SIG-M5 treated with dmso at 0.1 percent for 504 hours (cell line): ENCODE data around the gene TP53TG5.
A peak's percentile ranks its signal among the peaks of the same experiment; 100 is the strongest.
"Not testable (repeated sequence)": the region's sequence is repeated elsewhere in the genome, so short reads cannot be mapped to it uniquely, and the experiment has no call there.

ENCODE experiments used
- DNase-seq: peaks from one replicate; lab custom pipeline; 2025; ENCODE audit not compliant: unreplicated experiment; lab: John Stamatoyannopoulos, UW

The TP53TG5 gene

DNA sequence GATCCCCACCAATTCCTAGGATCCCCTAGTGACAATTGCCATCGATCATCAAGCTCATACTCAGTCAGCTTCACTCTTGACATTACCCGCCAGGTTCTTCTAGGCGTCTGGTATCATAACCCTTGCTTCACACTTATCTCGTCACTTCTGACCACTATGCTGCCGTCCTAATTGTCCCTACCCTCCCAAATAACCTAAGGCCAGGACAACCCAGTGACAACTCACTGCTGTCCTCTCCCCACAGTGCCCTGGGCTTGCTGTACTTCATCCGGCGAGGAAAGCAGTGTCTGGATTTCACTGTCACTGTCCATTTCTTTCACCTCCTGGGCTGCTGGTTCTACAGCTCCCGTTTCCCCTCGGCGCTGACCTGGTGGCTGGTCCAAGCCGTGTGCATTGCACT is 11.5 kb downstream of the TP53TG5 start:
- no peak for DNase-seq

DNA sequence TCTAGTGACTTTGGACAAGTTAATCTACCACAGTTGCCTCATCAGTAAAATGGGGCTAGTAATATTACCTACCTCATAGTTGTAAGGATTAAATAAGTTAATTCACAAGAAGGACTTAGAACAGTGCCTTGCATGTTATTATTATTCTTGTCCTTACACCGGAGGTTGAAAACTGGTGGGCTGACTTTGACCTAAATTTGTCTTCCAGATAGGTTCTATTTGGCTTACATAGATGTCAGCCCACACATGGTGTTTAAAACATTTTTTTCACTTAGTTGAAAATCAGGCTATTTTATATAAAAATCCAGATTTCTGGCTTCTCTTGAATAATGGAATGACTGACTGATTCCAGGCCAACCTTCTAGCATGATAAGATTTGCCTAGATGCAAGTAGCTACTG is 11.9 kb downstream of the TP53TG5 start:
- DNase-seq = no peak

DNA sequence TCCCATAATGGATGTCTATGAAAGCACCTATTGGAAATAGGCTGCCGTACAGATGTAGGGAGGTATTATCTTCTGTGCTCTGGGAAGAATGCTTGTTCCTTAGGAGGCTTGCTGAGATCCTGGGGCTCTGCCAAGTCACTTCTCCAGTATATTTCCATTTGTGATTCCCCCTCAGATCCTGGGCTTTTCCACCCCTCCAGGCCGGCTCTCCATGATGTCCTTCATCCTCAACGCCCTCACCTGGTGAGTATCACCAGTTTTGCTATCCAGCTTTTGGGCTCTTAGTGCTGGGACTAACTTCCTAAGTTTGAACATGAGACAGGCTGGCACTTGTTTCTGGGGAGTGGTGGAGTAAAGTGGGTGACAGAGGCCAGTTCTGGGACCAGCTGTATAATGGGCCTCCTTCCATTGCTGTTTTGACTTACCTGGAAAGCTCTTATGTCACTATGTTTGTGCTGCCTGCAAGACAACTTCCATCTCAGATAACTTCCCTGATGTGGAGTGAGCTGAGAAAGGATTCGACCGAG is 12.6 kb downstream of the TP53TG5 start:
- no peak for DNase-seq

DNA sequence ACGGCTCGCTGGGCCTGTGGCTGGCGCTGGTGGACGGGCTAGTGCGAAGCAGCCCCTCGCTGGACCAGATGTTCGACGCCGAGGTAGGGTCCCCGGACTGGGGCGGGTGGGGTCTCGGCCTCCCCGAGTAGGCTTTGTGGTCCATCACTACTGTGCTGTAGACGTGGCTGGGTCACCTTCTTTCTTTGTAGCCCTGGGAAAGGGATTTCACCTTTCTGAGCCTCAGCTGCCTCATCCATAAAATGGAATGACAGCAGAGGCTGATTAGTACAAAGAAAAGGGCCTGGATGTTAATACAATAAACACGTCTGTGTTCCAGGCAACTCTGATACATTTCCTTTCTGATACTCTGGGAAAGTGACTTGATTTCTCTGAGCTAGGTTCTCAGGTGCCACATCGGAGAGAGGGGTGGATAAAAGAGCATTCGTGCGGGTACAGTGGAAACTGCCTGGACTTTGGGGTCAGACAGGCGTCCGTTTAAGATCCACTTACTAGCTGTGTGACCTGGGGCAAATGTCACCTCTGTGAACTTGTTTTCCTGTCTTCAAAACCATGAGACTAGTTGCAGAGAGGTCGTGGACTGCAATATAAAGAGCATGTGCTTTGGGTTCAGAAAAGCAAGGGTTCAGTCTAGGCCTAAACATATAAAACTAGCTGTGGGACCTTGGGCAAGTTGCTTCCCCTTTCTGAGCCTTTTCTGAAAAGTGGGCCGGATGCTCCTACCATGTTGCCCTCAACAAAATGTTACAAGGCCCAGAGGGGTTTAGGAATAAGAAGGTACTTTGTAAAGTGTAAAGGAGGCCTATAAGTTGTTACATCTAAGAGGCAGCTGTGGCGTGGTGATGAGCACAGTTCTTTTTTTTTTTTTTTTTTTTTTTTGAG is 14.3 kb downstream of the TP53TG5 start:
- DNase-seq = peak; percentile 62

DNA sequence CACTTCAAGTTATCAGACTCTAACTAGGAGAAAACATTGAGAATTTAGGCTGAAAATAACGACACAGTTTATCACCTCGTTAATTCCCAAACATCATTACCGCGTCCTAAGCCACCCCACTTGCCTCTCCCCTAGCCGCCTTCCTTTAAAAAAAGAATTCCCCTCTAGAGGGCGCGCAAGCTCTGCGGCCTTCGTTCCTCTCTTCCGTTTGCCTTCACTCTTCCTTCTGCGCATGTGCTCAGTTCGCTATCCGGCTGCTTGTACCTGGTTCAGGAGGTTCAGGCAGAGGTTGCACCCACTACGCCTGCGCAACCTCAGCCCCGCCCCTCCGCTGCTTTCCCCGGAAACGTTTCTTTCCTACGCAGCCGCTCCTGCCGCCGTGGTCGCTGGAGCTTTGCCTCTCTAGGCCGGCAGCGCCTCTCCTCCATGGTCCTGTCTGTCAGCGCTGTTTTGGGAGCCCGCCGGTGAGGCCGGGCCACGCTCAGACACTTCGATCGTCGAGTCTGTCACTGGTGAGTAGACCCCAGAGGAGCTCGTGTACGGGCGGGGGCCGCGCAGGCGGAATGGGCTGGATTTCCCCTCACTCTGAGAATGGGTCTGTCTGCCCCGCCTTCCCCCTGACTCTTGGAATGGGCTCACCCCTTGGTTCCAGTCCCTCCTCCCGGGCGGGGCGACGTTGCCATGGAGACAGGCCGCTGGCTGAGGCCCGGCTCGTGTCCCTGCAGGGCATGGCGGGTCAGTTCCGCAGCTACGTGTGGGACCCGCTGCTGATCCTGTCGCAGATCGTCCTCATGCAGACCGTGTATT is 15.1 kb downstream of the TP53TG5 start, which contains the start of gene SYS1:
Gene SYS1, plus strand, starts transcription at position 353 of the 807 bp plus-strand sequence. Its CDS starts 376 bp downstream, at position 729.
- DNase-seq = peak; percentile 99

DNA sequence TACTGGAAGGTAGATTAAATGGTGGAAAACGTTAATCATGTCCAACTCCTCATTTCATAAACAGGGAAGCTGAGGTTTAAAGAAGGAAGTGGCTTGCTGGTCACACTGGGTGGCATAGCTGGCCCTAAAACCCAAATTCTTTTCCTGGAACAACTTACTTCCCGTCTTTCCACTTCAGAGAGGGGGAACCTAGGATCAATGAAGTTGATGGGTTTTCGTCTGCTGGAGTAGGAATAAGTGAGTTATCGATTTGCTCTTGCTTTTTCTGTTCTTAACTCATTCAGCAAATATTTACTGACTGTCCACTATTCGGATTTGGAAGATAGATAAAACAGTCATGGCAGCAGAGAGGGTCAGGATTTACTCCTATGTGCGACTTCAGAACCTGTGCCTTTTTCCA is 16.3 kb downstream of the TP53TG5 start:
- DNase-seq = peak; percentile 22

DNA sequence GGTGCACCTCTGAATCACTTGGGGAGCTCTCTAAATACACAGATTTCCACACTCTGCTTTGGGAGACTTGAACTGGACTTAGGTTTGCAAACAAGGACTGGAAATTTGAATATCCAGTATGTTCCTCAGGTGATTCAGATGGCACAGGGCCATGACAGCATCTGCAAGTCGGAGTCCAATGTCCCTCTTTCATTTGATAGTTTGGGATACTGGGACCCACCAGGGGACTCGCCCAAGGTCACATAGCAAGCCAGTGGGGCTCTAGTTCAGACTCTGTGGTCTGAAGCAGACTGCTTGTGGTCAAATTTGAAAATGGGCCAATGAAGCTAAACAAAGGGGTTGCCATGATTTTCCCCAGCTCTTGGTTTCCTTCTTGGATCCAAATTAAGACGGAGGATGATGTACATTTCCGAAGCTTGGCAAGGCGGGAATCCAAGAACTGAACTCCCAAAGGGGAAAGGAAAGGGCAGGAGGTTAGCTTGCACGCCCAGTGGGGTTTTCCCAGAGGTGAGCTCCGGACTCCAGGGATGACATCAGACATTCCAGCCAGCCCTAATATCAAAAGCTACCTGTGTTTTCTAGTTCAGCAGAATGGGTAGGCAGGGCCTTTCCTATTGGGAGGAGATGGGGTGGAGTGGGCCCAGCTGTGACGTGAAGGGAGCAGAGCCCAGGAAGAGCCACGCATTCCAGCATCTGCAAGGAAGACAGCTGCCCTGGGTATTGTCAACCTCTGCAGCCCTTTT is 18.5 kb downstream of the TP53TG5 start:
- DNase-seq = no peak

DNA sequence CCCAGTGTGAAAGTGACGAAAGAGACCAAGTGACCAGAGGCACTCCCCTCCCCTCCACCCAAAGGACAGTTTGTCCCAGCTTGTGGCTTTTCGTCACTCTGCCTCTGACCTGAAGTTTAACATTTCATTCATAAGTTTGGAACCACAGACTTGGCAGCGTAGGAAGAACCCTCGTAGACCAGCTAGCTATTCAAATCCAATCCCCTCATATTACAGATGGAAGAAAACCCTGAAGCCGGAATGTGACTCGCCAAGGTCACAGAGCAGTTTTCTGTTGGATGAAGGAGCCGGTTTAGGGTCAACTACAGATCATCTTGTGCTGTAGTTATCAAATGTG is 19.1 kb downstream of the TP53TG5 start:
- no peak for DNase-seq

DNA sequence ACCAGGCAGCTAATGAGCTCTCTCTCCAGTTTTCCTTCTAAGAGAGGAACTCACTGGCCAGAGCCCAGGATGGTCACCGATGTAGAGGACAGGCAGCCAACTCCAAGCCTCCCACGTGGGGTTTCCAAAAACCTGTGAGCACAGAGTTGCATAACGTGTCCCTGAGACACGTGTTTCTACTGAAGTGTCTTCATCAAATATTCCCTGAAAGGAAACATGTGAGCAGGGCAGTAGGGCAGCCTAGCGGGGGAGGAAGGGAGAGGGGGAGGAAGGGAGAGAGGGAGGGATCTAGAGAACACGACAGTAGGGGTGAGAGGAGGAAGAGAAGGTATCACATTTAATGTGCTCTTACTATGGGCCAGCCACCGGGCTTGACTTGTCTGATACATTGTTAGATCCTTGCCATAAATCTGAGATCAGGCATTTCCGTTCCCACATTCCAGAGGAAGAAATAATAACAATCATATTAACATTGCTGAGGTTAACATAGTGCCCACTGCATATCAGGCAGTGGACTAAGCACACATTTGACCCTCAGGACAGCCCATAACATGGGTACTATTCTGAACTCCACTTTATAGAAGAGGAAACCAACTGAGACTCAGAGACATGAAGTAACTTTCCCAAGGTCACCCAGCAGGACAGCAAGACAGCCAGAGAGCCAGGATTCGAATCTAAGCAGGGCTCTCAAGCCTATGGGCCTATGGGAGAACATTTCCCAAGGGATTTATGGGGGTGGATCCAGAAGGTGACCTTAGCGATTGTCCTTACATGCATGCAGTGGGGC is 19.6 kb downstream of the TP53TG5 start:
- peak; percentile 32 for DNase-seq

DNA sequence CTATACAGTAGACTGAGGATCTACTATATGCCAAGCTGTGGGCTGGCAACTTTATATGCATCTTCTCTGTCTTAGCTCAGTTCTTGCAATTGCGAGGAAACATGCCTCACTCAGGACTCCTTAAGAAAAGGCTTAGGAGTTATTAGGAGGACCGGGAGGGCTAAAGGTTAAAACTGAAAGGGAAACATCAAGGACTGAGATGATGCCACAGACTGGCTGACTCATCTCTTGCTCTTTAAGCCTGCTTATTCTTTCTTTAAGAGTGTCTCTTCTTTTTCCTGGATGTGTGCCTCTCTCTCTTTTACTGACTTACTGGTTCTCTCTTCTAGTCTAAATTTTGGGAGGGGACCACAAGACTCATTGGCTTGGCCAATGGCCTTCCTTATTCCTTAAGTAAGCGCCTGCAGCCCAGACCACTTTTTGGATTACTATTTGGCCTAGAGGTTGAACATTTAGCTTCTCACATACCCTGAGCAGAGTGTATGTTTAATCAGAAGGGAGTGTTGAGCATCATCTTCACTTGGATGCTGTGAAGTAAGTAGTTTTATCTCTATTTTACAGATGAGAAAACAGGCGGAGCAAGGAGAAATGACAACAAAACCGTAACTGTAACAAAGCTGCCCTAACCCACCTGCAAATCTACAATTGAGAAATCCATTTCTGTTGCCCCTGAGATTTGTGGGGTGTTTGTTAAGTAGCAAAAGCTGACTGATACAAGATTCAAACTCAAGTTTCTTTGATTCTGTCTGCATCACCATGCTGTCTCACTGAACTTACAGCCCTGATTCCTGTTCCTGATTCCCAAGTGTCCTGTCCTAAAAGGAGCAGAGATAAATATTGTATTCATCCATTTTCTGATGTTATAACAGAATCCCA is 22.7 kb downstream of the TP53TG5 start:
- DNase-seq = peak; percentile 16

DNA sequence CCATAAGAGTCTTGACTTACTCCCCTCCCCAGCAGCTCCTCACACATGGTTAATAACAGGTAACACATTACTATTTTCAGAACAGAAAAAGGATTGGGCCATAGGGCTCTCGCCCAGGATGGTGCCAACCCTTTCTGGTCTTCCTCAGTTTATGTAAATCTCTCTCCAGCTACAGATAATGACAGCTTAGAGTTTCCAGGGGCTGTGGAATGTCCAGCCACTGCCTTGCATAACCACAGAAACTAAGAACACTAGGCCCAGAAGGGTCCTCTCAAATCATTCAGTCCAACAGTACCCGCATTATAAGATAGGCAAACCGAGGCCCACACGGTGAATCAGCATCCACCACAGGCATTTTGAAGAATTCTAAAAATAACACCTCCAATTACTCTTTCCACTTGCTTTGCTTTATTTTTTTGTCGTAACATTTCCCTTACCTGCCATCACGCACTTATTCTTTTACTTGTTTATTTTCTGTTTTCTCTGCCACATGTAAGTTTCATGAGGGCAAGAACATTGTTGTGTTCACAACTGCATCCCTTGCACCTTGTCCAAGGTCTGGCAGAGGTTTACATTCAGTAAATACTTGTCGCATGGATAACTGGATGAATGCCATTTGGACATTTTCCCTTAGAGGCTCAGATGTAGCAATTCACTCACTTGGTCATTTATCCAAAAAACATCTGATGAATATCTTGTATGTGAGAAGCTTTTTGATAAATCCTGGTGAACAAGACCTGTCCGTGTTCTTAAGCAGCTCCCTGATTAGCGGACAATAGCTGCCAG is 23.5 kb downstream of the TP53TG5 start:
- DNase-seq = no peak

DNA sequence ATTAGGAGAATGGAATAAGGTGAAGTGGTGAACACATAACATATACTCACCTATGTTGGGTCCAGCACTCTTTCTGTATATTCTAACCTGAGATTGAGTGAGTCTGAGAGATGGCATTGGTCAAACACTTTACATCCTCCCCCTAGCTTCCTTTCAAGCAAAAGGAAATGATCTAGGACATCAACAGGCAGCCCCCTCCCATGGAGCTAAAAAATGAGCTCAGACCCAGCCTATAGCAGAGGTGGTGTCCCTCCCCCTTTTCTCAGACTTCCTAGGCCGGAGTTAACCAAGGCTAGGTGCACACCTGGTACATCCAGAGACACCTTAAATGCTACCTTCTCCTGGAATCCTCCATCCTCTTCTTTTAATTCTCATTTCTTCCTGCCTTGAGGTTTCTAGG is 24.4 kb downstream of the TP53TG5 start:
- DNase-seq = no peak

DNA sequence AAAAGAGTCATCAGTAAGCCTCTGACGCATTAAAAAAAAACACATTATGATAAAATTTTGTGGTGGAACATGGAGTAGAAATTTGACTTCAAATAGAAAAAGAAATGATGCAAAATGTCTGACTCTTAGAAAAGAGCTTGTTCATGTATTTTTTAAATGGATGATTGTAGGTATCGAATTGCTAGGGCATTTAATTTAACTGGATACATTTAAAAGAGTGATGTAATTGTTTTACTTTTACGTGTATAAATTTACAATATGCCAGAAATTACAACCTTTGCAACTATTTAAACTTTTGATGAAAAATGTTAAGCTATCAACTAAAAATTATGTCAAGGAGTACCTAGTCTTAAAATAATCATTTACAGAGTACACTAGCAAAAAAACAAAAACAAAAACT is 25.4 kb downstream of the TP53TG5 start:
- DNase-seq = no peak

DNA sequence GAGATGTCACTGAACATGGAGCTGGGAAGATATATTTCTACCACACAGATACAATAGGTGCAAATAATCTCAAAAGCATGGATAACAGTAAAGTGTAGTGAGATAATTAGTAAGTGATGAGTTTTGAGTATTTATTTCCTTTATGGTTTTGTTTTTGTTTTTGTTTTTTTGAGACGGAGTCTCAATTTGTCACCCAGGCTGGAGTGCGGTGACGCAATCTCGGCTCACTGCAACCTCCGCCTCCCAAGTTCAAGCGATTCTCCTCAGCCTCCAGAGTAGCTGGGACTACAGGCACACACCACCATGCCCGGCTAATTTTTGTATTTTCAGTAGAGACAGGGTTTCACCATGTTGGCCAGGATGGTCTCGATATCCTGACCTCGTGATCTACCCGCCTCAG is 27.3 kb downstream of the TP53TG5 start:
- not testable (repeated sequence) for DNase-seq

DNA sequence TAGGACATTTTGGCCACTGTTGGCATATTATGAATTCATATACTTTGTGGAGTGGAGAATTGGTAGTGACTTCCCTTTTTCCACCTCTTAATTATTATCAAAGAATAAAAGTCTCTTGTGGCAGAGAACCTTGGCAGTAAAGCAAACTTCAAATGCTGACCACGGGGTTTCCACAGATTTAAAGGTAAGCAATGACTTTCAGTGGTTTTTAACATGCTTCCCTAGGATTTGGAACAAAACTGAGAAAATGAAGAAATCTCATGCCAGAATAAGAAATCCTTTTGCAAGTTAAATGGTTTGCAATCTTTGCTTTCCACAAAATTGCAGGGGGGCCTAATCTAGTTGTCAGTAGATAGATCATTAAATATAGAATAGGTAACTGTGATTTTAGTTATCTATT is 27.9 kb downstream of the TP53TG5 start:
- no peak for DNase-seq

DNA sequence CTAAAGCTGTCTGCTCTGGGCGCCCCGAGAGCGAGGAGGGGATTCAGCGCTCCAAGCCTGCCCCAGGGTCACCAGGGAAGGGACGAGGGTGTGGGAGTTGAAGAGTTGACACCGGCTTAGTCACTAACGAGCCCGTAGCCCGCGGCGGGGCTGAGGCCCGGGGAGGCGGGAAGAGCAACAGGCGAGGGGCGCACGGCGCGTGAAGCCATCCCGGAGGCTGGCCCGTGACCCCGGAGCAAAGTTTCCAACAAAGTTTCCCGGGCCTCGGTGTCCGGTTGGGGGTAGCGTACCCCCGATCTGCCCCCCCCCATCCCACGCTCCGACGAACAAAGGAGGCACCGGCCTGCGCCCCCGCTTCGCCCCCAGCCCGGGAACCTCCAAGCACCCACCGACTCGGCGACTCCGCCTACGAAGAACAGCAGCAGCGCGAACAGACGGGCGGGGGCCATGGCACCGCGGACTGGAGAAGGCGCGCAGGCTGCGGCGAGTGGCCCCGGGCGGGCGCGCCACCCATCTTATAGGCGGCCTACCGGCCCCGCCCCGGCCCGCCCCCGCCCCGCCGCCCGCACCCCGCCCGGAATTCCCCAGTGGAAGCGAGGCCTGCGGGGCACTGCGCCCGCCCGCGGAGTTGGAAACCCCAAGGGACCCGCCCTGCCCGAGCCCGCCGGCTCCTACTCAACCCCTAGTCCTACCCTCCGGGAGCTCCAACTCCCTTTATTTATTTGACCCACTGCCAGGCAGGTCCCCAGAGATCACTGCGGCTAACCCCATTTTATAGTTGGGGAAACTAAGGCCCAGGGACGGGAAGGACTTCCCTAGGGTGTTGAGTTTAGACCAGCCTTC is 30.0 kb downstream of the TP53TG5 start, which contains the start of gene SDC4:
Gene SDC4, minus strand, starts transcription at position 489 of the 843 bp plus-strand sequence. Its CDS starts 40 bp downstream, at position 449.
- DNase-seq = peak; percentile 24

DNA sequence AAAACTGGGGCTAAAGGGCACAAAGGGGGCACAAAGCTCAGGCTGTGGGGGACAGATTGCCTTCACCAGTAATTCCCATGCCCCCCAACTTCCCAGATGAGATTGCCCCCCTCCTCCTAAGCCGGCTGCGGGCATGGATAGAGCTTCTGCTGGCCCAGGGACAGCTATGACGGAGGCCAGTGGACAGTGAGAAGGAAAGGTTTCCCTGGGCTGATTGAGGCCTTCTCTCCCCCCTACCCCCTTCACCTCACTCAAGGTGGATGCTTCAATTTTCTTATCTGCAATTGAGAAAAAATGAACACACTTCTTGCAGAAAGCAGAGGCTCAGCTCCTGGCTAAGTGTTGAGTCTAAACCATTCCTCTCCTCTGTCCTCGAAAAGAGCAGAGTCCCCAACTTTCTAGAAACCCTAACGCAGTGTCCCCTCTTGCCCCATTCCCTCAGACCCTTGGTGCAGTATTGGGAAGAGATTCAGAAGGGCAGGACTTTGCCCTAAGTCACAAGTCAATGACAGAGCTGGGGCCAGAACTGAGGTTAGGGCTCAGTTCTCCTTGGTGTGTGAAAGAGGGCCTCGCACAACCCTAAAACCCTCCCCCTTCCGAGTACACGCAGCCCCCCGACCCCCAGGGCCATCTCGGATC is 30.7 kb downstream of the TP53TG5 start:
- DNase-seq = no peak
